GM12878 (cell line): Measurements from ENCODE around the gene P2RX6. TPM values are rescaled to one million over a fixed set of nuclear protein-coding genes. Genes with fewer than 3 reads are reported as not detected.

Source experiments
- ATAC-seq: fragments of 200-7000 bp; cut with Tn5 transposase; 3 replicates; pipeline ENCODE4 v1.9.1; 2020; ENCODE audit warnings: mild to moderate bottlenecking, moderate library complexity
- BruUV-seq: library from RNA; stranded (reverse); fragments of 400-500 nt; replicated peaks from 2 replicates; lab custom pipeline; 2021; lab: Mats Ljungman, UMichigan
- CTCF ChIA-PET: fragments of 300-600 bp; sonication (Branson Sonifier 250); formaldehyde crosslinking; extraction: SDS; loops from one replicate; lab custom pipeline; 2021; ENCODE audit warnings: inconsistent platforms; lab: Yijun Ruan, JAX
- POLR2A ChIA-PET: fragments of 350-600 bp; formaldehyde crosslinking; extraction: SDS; loops from one replicate; lab custom pipeline; 2021; ENCODE audit warnings: inconsistent platforms; lab: Charles Lee
- RAD21 ChIA-PET: fragments of 300-600 bp; sonication (Branson Sonifier 250); formaldehyde crosslinking; loops from one replicate; lab custom pipeline; 2023; ENCODE audit warnings: antibody characterized with exemption; ENCODE audit not compliant: unreplicated experiment; lab: Charles Lee
- SMC1A ChIA-PET: fragments of 300-600 bp; sonication (Branson Sonifier 250); formaldehyde crosslinking; loops from one replicate; lab custom pipeline; 2023; ENCODE audit not compliant: unreplicated experiment, uncharacterized antibody; lab: Charles Lee
- DNase-seq: peaks from one replicate; pipeline ENCODE4 v3.0.0-alpha.2; 2011; ENCODE audit warnings: low read depth, low spot score
- FAIRE-seq: peaks from 3 replicates; lab custom pipeline; 2011; peaks lifted over from hg19 to GRCh38; lab: Jason Lieb, UNC
- H2AFZ ChIP-seq: 2 replicates; pipeline ENCODE4 v1.6.0; 2011; ENCODE audit warnings: low read depth, low read length, control low read depth; ENCODE audit not compliant: control insufficient read depth
- H3K27ac ChIP-seq: 2 replicates; pipeline ENCODE4 v1.5.1; 2011; ENCODE audit warnings: control low read depth; ENCODE audit not compliant: control insufficient read depth, insufficient read depth
- H3K27me3 ChIP-seq, 2 experiments: replicated peaks in 1 of 2; 2 replicates each; pipeline versions ENCODE4 v1.6.0 to v1.6.1; 2011; ENCODE audit warnings: low read length in 1 of 2; ENCODE audit not compliant: control insufficient read depth in 2 of 2, insufficient read depth in 2 of 2
- H3K36me3 ChIP-seq, 2 experiments: 2 replicates each; pipeline ENCODE4 v1.5.1; 2011; ENCODE audit warnings: low read length in 1 of 2; ENCODE audit not compliant: control insufficient read depth in 2 of 2, insufficient read depth in 2 of 2
- H3K4me1 ChIP-seq: 2 replicates; pipeline ENCODE4 v1.6.1; 2011; ENCODE audit warnings: mild to moderate bottlenecking, low read length, moderate library complexity, mixed read lengths; ENCODE audit not compliant: control insufficient read depth, insufficient read depth
- H3K4me2 ChIP-seq: 2 replicates; pipeline ENCODE4 v1.6.0; 2011; ENCODE audit warnings: control low read depth; ENCODE audit not compliant: control insufficient read depth, insufficient read depth
- H3K4me3 ChIP-seq: fragments of 200-600 bp; sonication (generic); 2 replicates; pipeline ENCODE4 v1.5.1; 2016
- H3K79me2 ChIP-seq: 2 replicates; pipeline ENCODE4 v1.6.0; 2011; ENCODE audit warnings: low read length; ENCODE audit not compliant: control insufficient read depth, insufficient read depth
- H3K9ac ChIP-seq: 2 replicates; pipeline ENCODE4 v1.8.0; 2011; ENCODE audit warnings: low read length, control low read depth, mixed read lengths; ENCODE audit not compliant: control insufficient read depth, insufficient read depth
- H3K9me3 ChIP-seq: replicated peaks from 3 replicates; pipeline ENCODE4 v1.5.1; 2011; ENCODE audit warnings: mild to moderate bottlenecking, low read length; ENCODE audit not compliant: control insufficient read depth, insufficient read depth
- H4K20me1 ChIP-seq: 2 replicates; pipeline ENCODE4 v1.6.0; 2011; ENCODE audit not compliant: control insufficient read depth, insufficient read depth
- FOXK2 ChIP-seq: fragments of 450-650 bp; IDR thresholded peaks from 2 replicates; pipeline ENCODE4 v1.6.1; 2017; ENCODE audit warnings: mild to moderate bottlenecking, moderate library complexity
- HDAC2 ChIP-seq: fragments of 200-600 bp; sonication (generic); IDR thresholded peaks from 2 replicates; pipeline ENCODE4 v1.6.1; 2017
- JUNB ChIP-seq: IDR thresholded peaks from 2 replicates; pipeline ENCODE4 v1.6.1; 2016; ENCODE audit warnings: antibody characterized with exemption, mild to moderate bottlenecking
- KAT2A ChIP-seq: conservative IDR thresholded peaks from 2 replicates; pipeline ENCODE4 v1.6.1; 2011; ENCODE audit warnings: low read depth, low read length; ENCODE audit not compliant: control insufficient read depth
- MAX ChIP-seq: IDR thresholded peaks from 2 replicates; pipeline ENCODE4 v1.6.1; 2012; ENCODE audit warnings: low read depth, low read length, improper control_type of control experiment
- MEF2A ChIP-seq: IDR thresholded peaks from 2 replicates; pipeline ENCODE4 v1.6.1; 2011; ENCODE audit warnings: low read depth, mild to moderate bottlenecking, low read length, moderate library complexity; ENCODE audit not compliant: insufficient read depth
- NFYA ChIP-seq: IDR thresholded peaks from 2 replicates; pipeline ENCODE4 v1.6.1; 2011; ENCODE audit warnings: low read depth, mild to moderate bottlenecking, low read length, improper control_type of control experiment, borderline replicate concordance
- POLR2AphosphoS5 ChIP-seq: IDR thresholded peaks from 2 replicates; pipeline ENCODE4 v1.6.1; 2011; ENCODE audit warnings: mild to moderate bottlenecking, low read length, inconsistent platforms
- STAT1 ChIP-seq: fragments of 450-650 bp; conservative IDR thresholded peaks from 2 replicates; pipeline ENCODE4 v1.6.1; 2014; ENCODE audit warnings: antibody characterized with exemption, mild to moderate bottlenecking
- TAF1 ChIP-seq: IDR thresholded peaks from 2 replicates; pipeline ENCODE4 v1.6.1; 2011; ENCODE audit warnings: mild to moderate bottlenecking, low read depth, low read length, borderline replicate concordance
- TCF12 ChIP-seq: IDR thresholded peaks from 2 replicates; pipeline ENCODE4 v1.6.1; 2011; ENCODE audit warnings: low read depth, mild to moderate bottlenecking, low read length
- TCF3 ChIP-seq: IDR thresholded peaks from 2 replicates; pipeline ENCODE4 v1.6.1; 2012; ENCODE audit warnings: low read depth, mild to moderate bottlenecking, low read length, borderline replicate concordance; ENCODE audit not compliant: insufficient read depth
- USF2 ChIP-seq: IDR thresholded peaks from 2 replicates; pipeline ENCODE4 v1.6.1; 2011; ENCODE audit warnings: low read depth, low read length, improper control_type of control experiment, borderline replicate concordance
- ZNF217 ChIP-seq: fragments of 450-650 bp; IDR thresholded peaks from 2 replicates; pipeline ENCODE4 v1.6.1; 2017; ENCODE audit warnings: antibody characterized with exemption, mild to moderate bottlenecking
- WGBS: methylation state at CpG from one replicate; pipeline ENCODE4 v1.1.6; 2016; ENCODE audit warnings: low lambda C conversion rate; ENCODE audit not compliant: insufficient replicate concordance, insufficient coverage; ENCODE audit errors: missing lambda C conversion rate; 5-methylcytosine and 5-hydroxymethylcytosine counted together
- in situ Hi-C: fragments of 300-500 bp; cut with MboI; formaldehyde crosslinking; loops from 9 replicates; pipeline ENCODE4 v1.14.3; 2018; ENCODE audit warnings: mixed read lengths
- intact Hi-C: fragments of 100-400 bp; cut with micrococcal nuclease; formaldehyde crosslinking; loops from one replicate; pipeline ENCODE4 v1.14.2; 2022; ENCODE audit not compliant: unreplicated experiment
- polyA plus RNA-seq, 11 experiments: library from polyadenylated mRNA; depleted of rRNA in 4 of 11; unstranded in 6 of 11; stranded (reverse) in 5 of 11; fragments of >200 nt; fragmentation: Nextera tagmentation in 4 of 11; fragmentation: Illumina TruSeq in 1 of 11; extraction: Ambion mirVana in 4 of 11; extraction: Trizol in 1 of 11; gene quantifications; 1 replicate in 1 of 11; 2 replicates in 10 of 11; pipeline versions ENCODE4 v1.2.1 to v1.2.3, GENCODE V29; 2011 to 2016; ENCODE audit warnings: inconsistent platforms in 2 of 11, missing spikeins in 2 of 11, low read depth in 1 of 11
- total RNA-seq, 4 experiments: library from RNA; depleted of rRNA in 3 of 4; stranded (reverse); fragments of >200 nt in 3 of 4; fragmentation: Illumina TruSeq in 1 of 4; extraction: Trizol in 1 of 4; gene quantifications; 2 replicates each; pipeline versions ENCODE4 v1.2.1 to v1.2.3, GENCODE V29; 2013 to 2021

Gene P2RX6
- total and polyA plus RNA-seq, 10 of the 15 experiments (the other 5 are each of a cell fraction or from before 2014, with no cell fraction given) = 0.03 to 0.21 (median 0.07) TPM; not detected in 5

DNA sequence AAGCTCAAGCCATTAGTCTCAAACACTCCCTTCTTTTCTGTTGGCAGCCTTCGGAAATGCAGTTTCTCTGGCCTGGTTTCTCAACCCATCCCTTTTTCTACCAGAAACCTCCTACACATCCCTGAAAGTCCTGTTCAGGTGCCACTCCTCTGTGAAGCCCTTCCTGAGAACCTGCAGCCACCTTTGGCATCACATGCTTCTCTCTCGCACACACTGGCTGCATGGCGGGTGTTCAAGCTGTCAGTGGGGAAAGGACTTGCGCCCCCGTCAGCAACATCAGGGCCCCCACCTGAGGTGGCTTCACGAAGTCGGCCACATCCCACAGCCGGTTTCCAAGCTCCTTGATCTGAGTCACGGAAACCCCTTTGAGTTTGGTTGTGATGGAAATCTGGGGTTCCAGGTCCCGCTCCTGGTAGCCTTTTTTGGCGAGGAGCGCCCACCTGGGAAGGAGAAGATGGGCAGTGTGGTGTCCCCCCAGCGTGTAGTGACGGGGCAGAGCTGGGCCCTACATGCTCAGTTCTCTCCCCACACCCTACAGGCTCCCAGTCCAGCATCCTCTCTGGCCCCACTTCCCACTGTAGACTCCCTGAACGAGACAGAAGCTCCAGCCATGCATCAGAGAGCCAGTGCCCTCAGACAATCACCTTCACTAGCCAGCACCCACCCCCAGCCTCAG is 29.0 kb downstream of the P2RX6 start:
- WGBS = 64% methylated on average over 15 of the region's 15 CpGs
- intact Hi-C loops = no loop called here
- H4K20me1 ChIP-seq = no peaks in the 10 kb centered on the region
- no peak for DNase-seq
- no peaks in the 10 kb centered on the region; the same call in 1 of the 2 replicates for H3K4me1 ChIP-seq
- no peak overlapping the region for H3K4me3 ChIP-seq
- SMC1A ChIA-PET = no interaction called here
- H3K27me3 ChIP-seq = peaks cover 0 to 1% of the 10 kb centered on the region in 2 experiments; a peak in 2 of 4 replicates
- POLR2A ChIA-PET = no interaction called here
- no peak for ATAC-seq
- CTCF ChIA-PET = no interaction called here
- FAIRE-seq = no peak
- no peaks in the 10 kb centered on the region for H3K9me3 ChIP-seq
- H3K79me2 ChIP-seq = no peaks in the 10 kb centered on the region
- H2AFZ ChIP-seq = no peak overlapping the region
- no peaks in the 10 kb centered on the region for H3K36me3 ChIP-seq
- TF ChIP-seq FOXK2 = no peak
- no peak for TF ChIP-seq STAT1
- no peak for TF ChIP-seq HDAC2
- no peak for TF ChIP-seq POLR2AphosphoS5
- no peak for TF ChIP-seq TCF3
- no peak for TF ChIP-seq USF2
- no peak for TF ChIP-seq MEF2A
- TF ChIP-seq MAX = no peak
- no peak for TF ChIP-seq TAF1
- TF ChIP-seq TCF12 = no peak
- no peak for TF ChIP-seq KAT2A
- TF ChIP-seq JUNB = no peak
- TF ChIP-seq ZNF217 = no peak
- no peak for TF ChIP-seq NFYA
- TF ChIP-seq, all 136 proteins: peak for 0
- no TSS peak for BruUV-seq
- H3K27ac ChIP-seq = no peak overlapping the region
- RAD21 ChIA-PET = no interaction called here
- in situ Hi-C loops = no loop called here
- no peak overlapping the region for H3K4me2 ChIP-seq
- no peak overlapping the region for H3K9ac ChIP-seq
